Measurements from ENCODE around the gene ZMIZ2.

- TF ChIP-seq, protein P1, sequence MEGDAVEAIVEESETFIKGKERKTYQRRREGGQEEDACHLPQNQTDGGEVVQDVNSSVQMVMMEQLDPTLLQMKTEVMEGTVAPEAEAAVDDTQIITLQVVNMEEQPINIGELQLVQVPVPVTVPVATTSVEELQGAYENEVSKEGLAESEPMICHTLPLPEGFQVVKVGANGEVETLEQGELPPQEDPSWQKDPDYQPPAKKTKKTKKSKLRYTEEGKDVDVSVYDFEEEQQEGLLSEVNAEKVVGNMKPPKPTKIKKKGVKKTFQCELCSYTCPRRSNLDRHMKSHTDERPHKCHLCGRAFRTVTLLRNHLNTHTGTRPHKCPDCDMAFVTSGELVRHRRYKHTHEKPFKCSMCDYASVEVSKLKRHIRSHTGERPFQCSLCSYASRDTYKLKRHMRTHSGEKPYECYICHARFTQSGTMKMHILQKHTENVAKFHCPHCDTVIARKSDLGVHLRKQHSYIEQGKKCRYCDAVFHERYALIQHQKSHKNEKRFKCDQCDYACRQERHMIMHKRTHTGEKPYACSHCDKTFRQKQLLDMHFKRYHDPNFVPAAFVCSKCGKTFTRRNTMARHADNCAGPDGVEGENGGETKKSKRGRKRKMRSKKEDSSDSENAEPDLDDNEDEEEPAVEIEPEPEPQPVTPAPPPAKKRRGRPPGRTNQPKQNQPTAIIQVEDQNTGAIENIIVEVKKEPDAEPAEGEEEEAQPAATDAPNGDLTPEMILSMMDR (IDR thresholded peaks at IDR 0.05): no peak
- TF ChIP-seq POLR2A (IDR thresholded peaks at IDR 0.05): no peak
Observed at GRCh38 chr7:44801890-44802289, 53.2 kb downstream of the ZMIZ2 start.
